HepG2 (cell line): ENCODE data around the gene CD44.

Experiments
- CHD4 ChIP-seq: fragments of 200-600 bp; sonication (generic); IDR thresholded peaks from 2 replicates; pipeline ENCODE4 v1.7.0; 2017; ENCODE audit warnings: mild to moderate bottlenecking, low read length, borderline replicate concordance
- NFE2 ChIP-seq: sonication (generic); formaldehyde crosslinking; IDR thresholded peaks from 2 replicates; pipeline ENCODE4 v1.4.0; 2020; ENCODE audit warnings: missing genetic modification reagents
- PHF8 ChIP-seq: sonication (generic); formaldehyde crosslinking; IDR thresholded peaks from 2 replicates; pipeline ENCODE4 v1.5.0; 2020; ENCODE audit warnings: missing genetic modification reagents
- TARDBP ChIP-seq: sonication (generic); formaldehyde crosslinking; IDR thresholded peaks from 2 replicates; pipeline ENCODE4 v1.8.0; 2022; ENCODE audit warnings: mild to moderate bottlenecking, missing genetic modification reagents
- ZBTB8A ChIP-seq: sonication (generic); formaldehyde crosslinking; IDR thresholded peaks from 2 replicates; pipeline ENCODE4 v1.4.0; 2020; ENCODE audit warnings: mild to moderate bottlenecking, low read depth, missing genetic modification reagents, borderline replicate concordance
- ZNF24 ChIP-seq: fragments of 450-650 bp; IDR thresholded peaks from 2 replicates; pipeline ENCODE4 v1.6.1; 2017; ENCODE audit warnings: antibody characterized with exemption, mild to moderate bottlenecking
- ZNF274 ChIP-seq: sonication (generic); formaldehyde crosslinking; IDR thresholded peaks from 2 replicates; pipeline ENCODE4 v1.5.1; 2020; ENCODE audit warnings: mild to moderate bottlenecking, missing genetic modification reagents

DNA sequence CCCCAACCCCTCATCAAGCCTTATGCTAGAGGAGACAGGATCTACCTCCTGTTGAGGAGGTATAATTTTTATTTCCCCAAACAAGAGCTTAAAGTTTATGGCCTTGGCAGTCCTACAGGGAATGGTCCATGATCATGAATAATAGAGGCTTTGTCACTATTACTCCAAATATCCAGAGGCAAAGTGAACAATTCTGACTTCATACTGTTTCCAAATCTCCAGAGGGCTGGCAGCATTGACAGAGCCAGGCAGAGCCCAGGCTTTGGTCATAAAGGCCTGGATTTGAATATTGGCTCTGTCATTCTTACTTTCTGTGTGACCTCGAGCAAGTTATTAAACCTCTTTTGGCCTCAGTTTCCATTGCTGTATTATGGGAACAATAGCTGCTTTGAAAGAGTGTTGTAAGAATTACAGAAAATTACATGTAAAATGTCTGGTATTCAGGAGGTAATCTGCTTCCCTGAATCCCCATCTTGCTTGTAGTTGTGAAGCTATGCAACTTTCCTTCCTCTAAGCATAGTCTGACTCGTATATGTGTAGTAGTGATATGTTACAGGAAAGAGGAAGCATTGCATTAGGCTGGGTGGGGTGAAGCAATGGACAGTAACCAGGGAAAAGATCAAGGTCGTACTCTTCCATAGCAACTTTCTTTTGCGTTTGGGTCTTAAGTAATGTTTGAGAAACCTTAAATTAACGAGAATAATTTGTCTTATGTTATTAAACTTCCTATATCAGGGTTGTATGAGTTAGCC, 88.8 kb downstream of the CD44 start:
- TF ChIP-seq CHD4 (no peak), ZBTB8A (CRISPR knock-in tag) (no peak), NFE2 (CRISPR knock-in tag) (no peak), PHF8 (no peak), ZNF274 (no peak), ZNF24 (no peak), TARDBP (no peak)
